H7 (cell line): ENCODE data around the gene MRFAP1L1. TPM values are rescaled to one million over a fixed set of nuclear protein-coding genes. Genes with fewer than 3 reads are reported as not detected.

ENCODE experiments used
- DNase-seq: peaks from one replicate; pipeline ENCODE4 v3.0.0; 2012
- H3K27me3 ChIP-seq: 2 replicates; pipeline ENCODE4 v1.6.0; 2011; ENCODE audit warnings: mild to moderate bottlenecking, low read length; ENCODE audit not compliant: control insufficient read depth, insufficient read depth
- H3K36me3 ChIP-seq: replicated peaks from 2 replicates; pipeline ENCODE4 v1.5.1; 2011; ENCODE audit warnings: low read length; ENCODE audit not compliant: control insufficient read depth, insufficient read depth
- H3K4me3 ChIP-seq: 2 replicates; pipeline ENCODE4 v1.5.1; 2011; ENCODE audit warnings: low read depth, mild to moderate bottlenecking, control low read depth, low read length, moderate library complexity; ENCODE audit not compliant: insufficient read depth
- total RNA-seq: library from RNA; depleted of rRNA; stranded (reverse); fragments of >200 nt; shearing (Covaris generic); gene quantifications from 2 replicates; pipeline ENCODE4 v1.2.3, GENCODE V29; 2014

Gene MRFAP1L1
- total RNA-seq, 1 experiment from 2014 or later = 49.0 TPM

GRCh38 chr4:6747294-6748051 lies 37.8 kb upstream of the MRFAP1L1 start:
- no peaks in the 10 kb centered on the region for H3K36me3 ChIP-seq
- no peaks in the 10 kb centered on the region for H3K27me3 ChIP-seq
- no peak for DNase-seq
- H3K4me3 ChIP-seq = no peak overlapping the region

DNA sequence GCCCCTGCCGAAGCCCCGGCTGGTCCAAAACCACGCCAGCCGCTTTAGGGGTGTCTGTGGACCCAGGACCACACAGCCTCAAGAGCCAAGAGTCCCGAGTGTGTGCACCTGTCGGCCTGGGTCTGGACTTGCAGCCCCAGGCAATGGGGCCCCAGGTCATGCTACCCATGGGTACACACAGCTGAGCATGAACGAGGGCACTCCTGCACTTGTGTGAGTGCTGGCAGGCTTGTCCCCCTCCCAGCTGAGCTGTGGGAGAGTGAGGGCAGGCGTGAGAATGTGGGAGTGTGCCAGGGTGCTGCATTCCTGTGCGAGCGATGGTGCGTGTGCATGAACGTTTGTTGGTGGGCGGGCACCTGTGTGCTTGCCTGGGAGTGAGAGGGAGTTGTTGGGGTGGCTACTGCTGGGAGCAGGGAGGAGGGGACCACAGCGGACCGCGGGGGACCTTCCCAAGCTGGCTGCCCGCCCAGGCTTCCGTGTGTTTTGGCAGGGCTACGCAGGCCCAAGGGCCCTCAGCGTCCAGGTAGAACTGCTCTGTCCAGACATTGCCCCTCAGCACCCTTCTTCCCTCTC lies 37.1 kb upstream of the MRFAP1L1 start:
- H3K36me3 ChIP-seq = no peaks in the 10 kb centered on the region
- no peaks in the 10 kb centered on the region for H3K27me3 ChIP-seq
- peak; percentile 30 for DNase-seq
- H3K4me3 ChIP-seq = no peak overlapping the region

DNA sequence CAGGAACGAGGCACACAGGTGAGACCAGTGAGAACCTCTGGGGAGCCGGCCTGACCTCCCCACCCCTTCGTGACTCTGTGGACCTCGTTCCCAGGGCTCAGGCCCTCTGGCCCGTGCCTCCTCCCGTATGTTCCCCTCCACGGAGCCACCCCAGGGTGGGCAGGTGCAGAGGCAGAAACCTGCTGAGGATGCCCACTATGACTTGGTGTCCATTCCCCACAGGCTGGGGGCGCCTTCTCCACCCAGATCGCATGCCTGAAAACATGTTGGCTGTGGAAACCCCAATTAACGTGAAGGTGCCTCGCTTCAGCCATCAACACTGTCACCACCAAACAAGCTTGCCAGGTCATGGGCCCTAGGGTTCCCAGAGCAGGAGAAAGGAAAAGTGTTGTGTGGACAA lies 33.3 kb upstream of the MRFAP1L1 start:
- no peaks in the 10 kb centered on the region for H3K36me3 ChIP-seq
- DNase-seq = peak; percentile 44
- H3K27me3 ChIP-seq = no peaks in the 10 kb centered on the region
- no peak overlapping the region for H3K4me3 ChIP-seq

DNA sequence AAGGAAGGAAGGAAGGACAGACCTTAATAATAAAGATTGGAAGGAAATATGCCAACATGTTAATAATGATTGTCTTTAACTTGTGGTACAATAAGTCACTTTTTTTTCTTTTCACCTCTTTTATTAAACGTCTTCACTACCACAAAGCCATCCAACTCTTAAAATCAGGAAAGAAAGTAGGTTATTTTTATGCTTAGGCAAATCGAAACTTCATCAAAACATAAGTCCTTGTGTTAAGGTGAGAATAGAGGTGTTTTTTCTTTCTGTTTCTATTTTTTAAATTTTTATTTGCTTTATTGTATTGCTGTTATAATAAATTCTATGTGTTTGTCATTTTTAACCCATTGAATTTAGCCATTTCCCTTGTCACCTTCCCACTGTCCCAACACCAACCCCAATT lies 32.8 kb upstream of the MRFAP1L1 start:
- H3K27me3 ChIP-seq = no peaks in the 10 kb centered on the region
- no peak for DNase-seq
- no peaks in the 10 kb centered on the region for H3K36me3 ChIP-seq
- no peak overlapping the region for H3K4me3 ChIP-seq

DNA sequence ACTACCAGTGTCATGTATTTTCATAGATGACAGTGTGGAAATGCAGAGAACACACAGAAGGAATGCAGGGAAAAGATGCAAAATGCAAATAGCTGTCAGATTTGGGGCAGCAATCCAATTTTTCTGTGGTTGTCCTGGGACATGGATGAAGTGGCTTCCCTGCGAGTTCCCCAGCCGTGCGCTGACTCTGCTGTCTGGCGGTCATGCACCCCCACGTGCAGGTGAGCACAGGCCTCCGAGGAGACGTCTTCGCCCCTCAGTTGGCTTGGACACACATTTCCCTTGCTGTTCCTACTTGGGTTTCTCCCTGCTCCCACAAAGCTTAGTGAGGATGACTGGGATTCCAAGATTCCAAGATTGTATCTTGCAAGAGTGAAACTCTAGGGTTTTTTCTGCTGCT lies 30.7 kb upstream of the MRFAP1L1 start:
- H3K36me3 ChIP-seq = no peaks in the 10 kb centered on the region
- peak; percentile 6 for DNase-seq
- no peaks in the 10 kb centered on the region for H3K27me3 ChIP-seq
- H3K4me3 ChIP-seq = no peak overlapping the region

DNA sequence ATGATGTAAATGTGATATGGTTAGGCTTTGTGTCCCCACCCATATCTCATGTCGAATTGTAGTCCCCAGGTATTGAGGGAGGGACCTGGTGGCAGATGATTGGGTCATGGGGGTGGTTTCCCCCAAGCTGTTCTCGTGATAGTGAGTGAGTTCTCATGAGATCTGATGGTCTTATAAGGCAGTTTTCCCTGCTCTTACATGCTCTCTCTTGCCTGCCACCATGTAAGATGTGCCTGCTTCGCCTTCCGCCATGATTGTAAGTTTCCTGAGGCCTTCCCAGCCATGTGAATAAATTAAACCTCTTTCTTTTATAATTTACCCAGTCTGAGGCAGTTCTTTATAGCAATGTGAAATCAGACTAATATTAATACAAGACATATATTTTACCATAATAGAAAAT lies 30.3 kb upstream of the MRFAP1L1 start:
- Histone ChIP-seq H3K4me3 (no peak overlapping the region), H3K27me3 (no peaks in the 10 kb centered on the region), H3K36me3 (no peaks in the 10 kb centered on the region)
- no peak for DNase-seq

DNA sequence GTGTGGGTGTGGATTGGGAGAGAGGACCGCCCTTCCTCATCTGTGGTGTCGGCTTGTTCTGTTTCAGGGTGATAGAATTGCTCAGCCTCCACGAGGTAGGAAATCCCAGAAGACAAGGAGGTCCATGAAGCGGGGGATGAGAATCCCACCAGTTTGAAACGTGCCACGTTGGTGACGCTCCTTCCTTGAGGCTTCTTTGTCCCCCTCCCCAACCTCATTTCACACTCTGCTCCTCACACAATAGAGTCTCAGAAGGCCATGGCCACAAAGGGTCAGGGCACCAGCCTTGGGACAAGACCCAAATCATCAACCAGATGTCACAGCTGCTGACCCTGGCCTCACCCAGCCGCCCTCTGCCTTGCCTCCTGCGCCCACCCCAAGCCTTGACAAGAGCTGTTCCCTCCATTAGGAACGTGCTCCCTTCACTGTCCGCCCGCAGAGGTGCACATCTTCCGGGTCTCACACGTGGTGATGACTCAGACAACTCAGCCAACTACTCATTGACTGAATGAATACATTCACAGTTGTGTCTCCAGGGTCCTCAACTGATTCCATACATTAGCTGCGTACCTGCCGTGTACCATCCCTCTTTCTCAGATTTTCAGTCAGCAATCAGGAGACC lies 24.6 kb upstream of the MRFAP1L1 start:
- no peak overlapping the region for H3K4me3 ChIP-seq
- peak; percentile 32 for DNase-seq
- no peaks in the 10 kb centered on the region for H3K36me3 ChIP-seq
- no peaks in the 10 kb centered on the region for H3K27me3 ChIP-seq

GRCh38 chr4:6733358-6734164 lies 23.9 kb upstream of the MRFAP1L1 start:
- Histone ChIP-seq H3K27me3 (no peaks in the 10 kb centered on the region), H3K4me3 (no peak overlapping the region), H3K36me3 (no peaks in the 10 kb centered on the region)
- DNase-seq = peak; percentile 37

DNA sequence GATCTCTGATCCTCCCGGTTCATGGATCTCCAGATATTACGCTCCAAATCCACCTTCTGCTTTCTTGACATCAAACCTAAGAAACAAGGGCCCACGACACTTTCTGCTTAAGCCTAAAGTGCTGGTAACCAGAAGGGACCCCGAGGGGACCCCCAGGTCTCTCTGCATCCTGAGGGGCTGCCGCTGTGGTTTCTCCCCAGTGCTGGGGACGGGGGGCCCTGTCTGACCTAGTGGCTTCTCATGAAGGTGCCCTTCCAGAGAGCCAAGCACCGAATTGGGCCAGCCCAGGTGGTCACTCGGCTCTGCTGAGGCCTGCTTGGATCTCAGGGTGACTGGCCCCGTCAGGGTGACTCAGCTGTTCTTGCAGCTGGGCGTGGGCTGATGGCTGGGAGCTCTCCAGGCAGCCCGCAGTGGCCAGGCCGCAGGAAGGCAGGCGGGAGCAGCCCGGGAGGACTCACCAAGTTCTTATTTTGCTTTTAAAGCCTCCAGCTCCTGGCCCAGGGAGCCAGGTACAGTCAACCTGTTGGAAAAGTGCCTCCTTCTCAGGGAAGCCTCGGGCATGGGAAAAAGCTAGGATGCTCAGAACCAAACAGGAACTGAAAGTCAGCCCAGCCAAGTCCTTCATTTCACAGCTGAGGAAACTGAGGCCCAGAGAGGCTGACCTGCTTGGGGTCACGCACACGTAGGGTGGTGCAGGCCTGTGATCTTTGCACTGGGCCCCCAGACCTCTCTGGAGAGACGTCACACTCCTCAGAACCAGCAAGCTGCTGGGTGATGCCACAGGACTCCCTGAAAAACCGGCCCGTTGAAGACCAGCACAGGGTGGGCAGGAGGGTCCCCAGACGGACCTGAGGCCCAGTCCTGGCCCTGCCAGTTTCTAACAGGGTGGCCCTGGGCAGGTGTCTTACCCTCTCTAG lies 23.0 kb upstream of the MRFAP1L1 start:
- peak; percentile 56 for DNase-seq
- no peak overlapping the region for H3K4me3 ChIP-seq
- no peaks in the 10 kb centered on the region for H3K36me3 ChIP-seq
- H3K27me3 ChIP-seq = no peaks in the 10 kb centered on the region

DNA sequence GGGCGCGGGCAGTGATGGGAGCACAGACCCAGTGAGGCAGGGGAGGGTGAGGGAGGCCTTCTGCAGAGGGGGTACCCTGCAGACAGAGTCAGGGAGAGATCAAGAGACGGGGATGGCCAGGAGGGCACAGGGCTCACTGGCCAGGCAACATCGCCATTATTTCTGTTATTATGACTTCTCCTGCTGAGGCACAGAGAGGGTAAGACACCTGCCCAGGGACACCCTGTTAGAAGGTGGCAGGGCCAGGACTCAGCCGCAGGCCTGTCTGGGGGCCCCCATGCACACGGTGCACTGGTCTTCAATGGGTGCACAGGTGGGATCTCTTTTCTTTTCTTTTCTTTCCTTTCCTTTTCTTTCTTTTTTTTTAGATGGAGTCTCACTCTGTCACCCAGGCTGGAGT lies 22.1 kb upstream of the MRFAP1L1 start:
- DNase-seq = no peak
- no peaks in the 10 kb centered on the region for H3K36me3 ChIP-seq
- H3K4me3 ChIP-seq = no peak overlapping the region
- H3K27me3 ChIP-seq = no peaks in the 10 kb centered on the region

- Histone ChIP-seq H3K4me3 (no peak overlapping the region), H3K36me3 (no peaks in the 10 kb centered on the region), H3K27me3 (no peaks in the 10 kb centered on the region)
- DNase-seq = no peak
Measured at GRCh38 chr4:6731318-6731675, 21.6 kb upstream of the MRFAP1L1 start.

DNA sequence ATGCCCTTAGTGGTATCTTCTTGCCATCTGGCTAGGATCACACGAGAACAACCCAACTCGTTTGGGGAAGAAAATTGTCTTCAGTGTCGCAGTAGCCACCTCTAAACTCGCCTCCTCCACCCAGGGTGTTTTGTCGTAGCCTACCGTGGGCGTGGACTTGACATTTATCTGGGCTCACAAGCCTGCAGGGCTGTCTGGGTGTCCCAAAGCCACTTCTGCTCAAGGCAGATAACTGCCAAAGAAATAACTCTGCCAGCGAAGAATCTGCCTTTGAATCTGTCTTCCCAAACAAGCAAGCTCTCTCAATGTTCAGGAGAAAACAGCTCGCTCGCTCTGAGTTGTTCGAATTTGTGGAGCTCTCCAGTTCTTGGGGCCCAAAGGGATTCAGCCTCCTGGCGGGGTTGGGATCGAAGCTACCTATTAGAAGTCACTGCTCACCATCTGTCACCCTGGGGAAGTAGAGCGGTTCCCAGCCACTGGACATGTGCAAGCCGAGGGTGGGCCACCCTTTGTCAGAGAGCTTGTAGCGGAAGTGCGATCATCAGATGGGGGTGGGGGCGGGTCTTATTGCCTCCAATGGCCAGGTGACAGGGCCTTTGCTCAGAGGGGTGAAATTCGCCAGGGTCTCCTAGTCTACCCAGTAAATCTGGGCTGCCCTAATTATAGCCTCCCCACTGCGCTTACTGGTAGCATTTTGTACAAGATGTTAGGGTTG lies 21.1 kb upstream of the MRFAP1L1 start:
- DNase-seq = peak; percentile 53
- H3K27me3 ChIP-seq = no peaks in the 10 kb centered on the region
- H3K36me3 ChIP-seq = no peaks in the 10 kb centered on the region
- H3K4me3 ChIP-seq = no peak overlapping the region

DNA sequence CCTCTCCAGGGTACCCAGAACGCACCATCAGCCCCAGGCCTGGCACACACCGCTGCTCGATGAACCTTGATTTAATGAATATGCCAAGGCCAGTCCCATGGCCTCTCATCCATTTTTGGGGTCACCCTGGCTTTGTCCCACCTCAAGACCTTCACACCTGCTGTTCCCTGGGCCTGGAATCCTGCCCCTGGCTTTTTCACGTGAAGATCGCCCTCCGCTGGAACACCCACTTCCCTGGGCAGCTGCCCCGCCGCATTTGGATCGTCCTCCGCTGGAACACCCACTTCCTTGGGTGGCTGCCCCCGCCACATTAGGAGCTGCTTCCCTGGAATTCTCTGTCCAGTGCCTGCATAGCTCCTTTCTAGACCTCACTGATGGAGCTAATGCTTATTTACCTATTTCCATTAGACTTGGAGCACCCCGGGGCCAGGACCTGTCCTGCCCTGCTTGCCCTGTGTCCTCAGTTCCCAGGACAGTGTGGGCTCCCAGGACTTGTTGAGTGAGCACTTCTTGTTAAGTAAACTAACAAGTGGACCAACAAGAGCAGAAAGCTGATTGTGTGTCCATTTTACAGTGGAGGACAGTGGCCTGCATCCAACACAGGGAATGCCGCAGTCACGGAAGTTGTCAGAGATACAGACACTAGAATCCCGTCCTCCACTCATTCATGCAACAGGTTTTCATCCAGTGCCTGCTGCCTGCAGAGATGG lies 18.8 kb upstream of the MRFAP1L1 start:
- Histone ChIP-seq H3K4me3 (no peak overlapping the region), H3K27me3 (no peaks in the 10 kb centered on the region), H3K36me3 (no peaks in the 10 kb centered on the region)
- peak; percentile 49 for DNase-seq
